Fibroblast of skin of back (primary cell): ENCODE results near the gene CGAS. TPM values are rescaled to one million over a fixed set of nuclear protein-coding genes. Genes with fewer than 3 reads are reported as not detected.
"Not testable (repeated sequence)": the region's sequence is repeated elsewhere in the genome, so short reads cannot be mapped to it uniquely, and the experiment has no call there.

ENCODE experiments used
- DNase-seq: peaks from one replicate; pipeline ENCODE4 v3.0.0-alpha.2; 2013
- polyA plus RNA-seq, 2 experiments: library from polyadenylated mRNA; unstranded; fragments of 120-200 nt; gene quantifications; one replicate each; pipeline ENCODE4 v1.2.1, GENCODE V29; 2013; ENCODE audit not compliant: insufficient read length in 2 of 2

Gene CGAS
- 5.8 TPM for polyA plus RNA-seq (2013, experiment 1 of 2; ENCODE audit: insufficient read length)
- polyA plus RNA-seq (2013, experiment 2 of 2; ENCODE audit: insufficient read length): 2.8 TPM

DNA sequence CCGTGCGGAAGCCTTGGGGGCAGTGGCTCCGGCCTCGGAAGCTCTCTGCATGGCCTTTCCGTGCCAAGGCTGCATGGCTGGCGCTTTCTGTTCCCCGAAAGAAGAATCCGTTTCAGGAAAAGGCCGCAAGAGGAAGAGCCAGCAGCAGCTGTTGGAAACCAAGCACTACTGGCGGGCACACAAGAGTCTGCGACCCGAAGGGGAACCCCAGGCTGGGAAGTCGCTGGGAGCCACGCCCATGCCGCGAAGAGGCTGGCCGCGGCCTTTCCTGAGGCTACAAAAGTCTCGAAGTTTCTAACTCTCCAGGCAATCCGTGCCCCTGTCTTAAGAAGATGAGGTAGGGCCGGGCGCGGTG, at the start of gene CGAS:
Gene CGAS, minus strand, starts transcription at position 191 of the 355 bp plus-strand sequence. Its CDS starts 116 bp downstream, at position 75.
- peak; percentile 75 for DNase-seq

- DNase-seq: no peak
Measured at GRCh38 chr6:73497915-73498314, 45.8 kb upstream of the CGAS start.

- DNase-seq: peak; percentile 47
Measured at GRCh38 chr6:73491377-73491776, 39.3 kb upstream of the CGAS start.

DNA sequence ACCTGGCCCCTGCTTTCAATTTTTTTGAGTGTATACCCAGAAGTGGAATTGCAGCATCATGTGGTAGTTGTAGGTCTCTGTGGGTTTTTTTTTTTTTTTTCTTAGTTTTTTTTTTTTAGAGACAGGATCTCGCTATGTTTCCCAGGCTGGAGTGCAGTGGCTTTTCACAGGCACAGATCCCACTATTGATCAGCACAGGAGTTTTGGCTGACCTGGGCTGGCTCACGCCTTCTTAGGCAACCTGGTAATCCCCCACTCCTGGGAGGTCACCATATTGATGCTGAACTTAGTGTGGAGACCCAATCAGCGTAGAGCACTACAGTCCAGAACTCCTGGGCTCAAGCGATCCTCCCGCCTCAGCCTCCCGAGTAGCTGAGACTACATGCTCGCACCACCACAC, 35.4 kb upstream of the CGAS start:
- no peak for DNase-seq

DNA sequence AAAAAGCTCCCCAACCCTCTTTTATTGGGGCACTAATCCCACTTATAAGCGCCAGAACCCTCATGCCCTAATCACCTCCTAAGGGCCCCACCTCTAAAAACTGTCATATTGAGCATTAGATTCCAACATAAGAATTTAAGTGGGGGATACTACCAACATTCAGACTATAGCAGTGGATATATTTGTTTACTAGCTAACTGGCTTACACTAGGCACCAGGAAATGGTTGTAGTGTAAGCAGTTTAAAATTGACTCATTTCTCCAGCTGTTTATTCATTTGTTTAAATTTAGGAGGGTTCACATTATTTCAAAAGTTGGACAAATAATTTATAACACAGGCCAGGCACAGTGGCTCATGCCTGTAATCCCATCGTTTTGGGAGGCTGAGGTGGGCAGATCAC, 32.3 kb upstream of the CGAS start:
- DNase-seq: no peak

- no peak for DNase-seq
Measured at GRCh38 chr6:73481969-73482368, 29.9 kb upstream of the CGAS start.

DNA sequence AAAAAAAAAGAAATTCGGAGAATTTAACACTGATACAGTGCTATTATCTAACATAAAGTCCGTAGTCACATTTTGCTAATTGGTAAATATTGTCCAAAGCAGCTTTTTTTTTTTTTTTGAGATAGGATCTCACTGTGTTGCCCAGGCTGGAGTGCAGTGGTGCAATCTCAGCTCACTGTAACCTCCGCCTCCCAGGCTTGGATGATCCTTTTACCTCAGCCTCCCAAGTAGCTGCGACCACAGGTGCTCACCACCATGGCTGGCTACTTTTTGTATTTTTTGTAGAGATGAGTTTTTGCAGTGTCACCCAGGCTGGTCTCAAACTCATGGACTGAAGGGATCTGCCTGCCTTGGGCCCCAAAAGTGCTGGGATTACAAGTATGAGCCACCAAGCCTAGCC, 25.3 kb upstream of the CGAS start:
- DNase-seq: no peak

GRCh38 chr6:73476723-73477122, 24.6 kb upstream of the CGAS start:
- no peak for DNase-seq

DNA sequence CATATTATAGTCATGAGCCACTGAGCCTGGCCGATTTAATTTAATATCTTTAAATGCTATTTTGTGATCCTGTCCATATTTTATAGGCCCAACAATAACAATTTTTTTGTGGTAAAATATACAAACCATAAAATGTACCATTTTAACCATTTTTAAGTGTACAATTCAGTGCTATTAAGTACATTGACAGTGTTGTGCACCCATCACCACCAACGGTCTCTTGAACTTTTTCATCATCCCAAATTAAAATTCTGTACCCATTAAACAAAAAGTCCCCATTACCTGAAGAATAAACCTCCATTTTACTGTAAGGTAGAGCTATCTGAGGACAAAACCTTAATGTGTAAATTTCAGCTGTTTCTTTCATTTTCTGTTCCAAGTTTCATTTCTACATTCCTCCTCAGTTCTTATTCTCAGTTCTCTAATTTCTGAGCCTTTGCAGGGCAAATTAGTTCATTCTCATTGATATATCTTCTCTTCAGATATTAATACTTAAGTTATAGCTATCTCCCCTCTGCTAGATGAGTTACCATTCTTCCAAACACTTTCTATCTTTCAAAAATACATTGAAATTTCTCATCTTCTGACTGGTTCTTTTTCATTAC, 19.7 kb upstream of the CGAS start:
- DNase-seq: no peak

DNA sequence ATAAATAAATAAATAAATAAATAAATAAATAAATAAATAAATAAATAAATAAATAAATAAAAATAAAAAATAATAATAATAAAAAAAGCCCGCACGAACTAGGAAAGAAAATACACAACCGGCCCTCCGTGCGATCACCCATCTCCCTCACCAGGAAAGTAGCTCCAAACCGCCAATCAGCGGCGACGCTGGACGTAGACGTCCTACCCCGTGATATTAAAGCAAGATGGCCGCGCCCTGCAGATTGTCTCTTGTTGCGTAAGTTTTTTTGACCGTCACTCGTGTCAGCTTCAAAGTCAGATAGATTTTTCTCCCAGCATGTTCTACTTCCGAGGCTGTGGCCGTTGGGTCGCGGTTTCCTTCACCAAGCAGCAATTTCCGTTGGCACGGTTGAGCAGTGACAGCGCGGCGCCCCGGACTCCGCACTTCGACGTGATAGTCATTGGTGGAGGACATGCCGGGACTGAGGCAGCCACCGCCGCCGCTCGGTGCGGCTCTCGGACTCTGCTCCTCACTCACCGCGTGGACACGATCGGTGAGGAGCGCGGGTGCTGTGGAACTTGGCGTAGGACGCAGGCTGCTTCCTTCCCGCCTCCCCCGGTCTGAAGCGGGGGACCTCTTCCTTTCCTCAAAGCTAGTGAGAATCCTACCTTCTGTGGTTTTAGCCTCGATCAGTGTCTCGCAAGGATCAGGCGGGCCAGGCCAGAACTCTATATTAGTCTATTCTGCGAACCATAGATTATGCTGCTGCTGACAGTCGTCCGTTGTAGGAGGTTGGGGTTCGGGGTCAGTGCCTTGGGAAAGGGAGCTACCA, 9.6 kb upstream of the CGAS start, which contains the start of gene MTO1:
Gene MTO1, plus strand, starts transcription at position 201 of the 814 bp plus-strand sequence. Its CDS starts 118 bp downstream, at position 319.
- peak; percentile 94 for DNase-seq

DNA sequence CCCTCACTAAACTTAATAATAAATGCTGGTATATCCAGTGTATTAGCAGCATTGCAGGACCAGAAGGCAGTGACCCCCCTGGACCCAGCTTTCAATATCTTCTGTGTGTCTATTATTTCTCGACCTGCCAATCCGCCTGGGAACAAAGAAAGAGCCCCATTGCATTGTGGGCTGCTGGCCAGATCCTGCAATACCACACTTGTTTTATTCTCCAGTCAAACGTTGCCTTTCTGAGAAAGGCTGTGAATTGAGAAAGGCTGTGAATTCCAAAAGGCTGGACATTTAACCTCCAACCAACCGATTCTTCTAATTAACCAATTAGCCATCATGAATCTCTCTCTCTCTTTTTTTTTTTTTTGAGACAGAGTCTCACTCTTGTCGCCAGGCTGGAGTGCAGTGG, 8.0 kb upstream of the CGAS start:
- DNase-seq: no peak

GRCh38 chr6:73459474-73459873, 7.4 kb upstream of the CGAS start:
- DNase-seq: not testable (repeated sequence)

DNA sequence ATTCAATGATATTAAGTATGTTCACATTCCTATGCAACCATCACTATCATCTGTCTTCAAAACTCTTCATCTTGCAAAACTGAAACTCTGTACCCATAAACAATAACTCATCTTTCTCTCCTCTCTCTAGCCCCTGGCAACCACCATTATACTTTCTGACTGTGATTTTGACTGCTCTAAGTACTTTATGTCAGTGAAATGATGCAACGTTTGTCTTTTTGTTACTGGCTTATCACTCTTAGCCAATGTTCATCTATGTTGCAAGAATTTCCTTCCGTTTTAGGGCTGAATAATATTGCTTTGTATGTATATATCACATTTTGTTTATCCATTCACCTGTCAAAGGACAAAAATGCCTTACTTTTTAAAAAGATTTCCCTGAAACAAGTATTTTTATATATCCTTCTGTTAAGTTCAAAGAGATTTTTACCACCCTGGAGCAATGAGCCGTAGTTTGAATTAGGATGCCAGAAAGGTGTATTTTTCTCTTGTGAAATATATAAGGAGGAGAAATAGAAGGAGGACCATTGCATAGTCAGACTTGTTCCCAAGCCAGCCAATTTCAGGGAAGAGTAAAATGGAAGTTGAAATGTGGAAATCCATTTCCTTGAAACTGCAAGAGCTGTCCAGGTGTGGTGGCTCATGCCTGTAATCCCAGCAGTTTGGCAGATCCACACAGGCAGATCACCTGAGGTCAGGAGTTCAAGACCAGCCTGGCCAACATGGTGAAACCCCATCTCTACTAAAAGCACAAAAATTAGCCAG, 4.0 kb upstream of the CGAS start:
- DNase-seq: no peak

- DNase-seq: peak; percentile 59
Measured at GRCh38 chr6:73451223-73452106, 632 bp downstream of the CGAS start.

DNA sequence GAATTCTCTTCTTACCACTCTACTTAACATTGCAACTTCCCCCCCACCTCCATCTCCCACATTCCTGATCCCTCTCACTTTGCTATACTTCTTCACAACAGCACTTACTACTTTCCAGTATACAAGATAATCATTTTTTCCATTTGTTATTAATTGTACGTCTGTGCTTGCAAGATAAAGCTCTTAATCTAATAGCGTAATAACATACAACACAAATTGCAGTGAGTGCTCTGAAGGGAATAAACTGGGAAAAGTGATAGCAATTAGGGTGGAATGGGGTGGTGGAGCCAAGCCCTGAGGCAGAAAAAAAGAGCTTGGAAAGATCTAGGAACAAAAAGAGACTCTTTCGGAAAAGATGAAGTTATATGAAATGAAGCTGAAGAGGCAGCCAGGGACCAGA, 8.5 kb downstream of the CGAS start:
- no peak for DNase-seq

DNA sequence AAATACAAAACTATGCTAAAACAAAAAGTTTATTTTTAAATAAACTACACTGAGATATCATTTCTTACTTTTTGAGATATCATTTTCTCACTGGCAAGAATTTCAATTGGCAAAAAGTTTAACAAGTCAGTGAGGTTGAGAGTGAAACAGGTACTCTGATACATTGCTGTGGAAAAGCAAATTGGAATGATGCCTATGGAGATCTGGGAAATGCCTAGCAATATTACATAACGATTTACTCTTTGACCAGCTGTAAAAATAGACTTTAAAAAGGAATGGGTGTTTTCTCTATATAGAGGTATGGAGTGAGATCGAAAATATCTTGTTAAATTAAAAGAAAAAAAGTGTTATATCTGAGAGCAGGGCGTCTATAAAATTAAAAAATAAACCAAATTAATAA, 16.9 kb downstream of the CGAS start:
- no peak for DNase-seq

GRCh38 chr6:73421534-73421933, 30.6 kb downstream of the CGAS start:
- DNase-seq: no peak

GRCh38 chr6:73418081-73418741, 33.9 kb downstream of the CGAS start:
- peak; percentile 28 for DNase-seq

GRCh38 chr6:73413102-73413501, 39.0 kb downstream of the CGAS start:
- no peak for DNase-seq

- DNase-seq: no peak
Measured at GRCh38 chr6:73409395-73409794, 42.7 kb downstream of the CGAS start.

DNA sequence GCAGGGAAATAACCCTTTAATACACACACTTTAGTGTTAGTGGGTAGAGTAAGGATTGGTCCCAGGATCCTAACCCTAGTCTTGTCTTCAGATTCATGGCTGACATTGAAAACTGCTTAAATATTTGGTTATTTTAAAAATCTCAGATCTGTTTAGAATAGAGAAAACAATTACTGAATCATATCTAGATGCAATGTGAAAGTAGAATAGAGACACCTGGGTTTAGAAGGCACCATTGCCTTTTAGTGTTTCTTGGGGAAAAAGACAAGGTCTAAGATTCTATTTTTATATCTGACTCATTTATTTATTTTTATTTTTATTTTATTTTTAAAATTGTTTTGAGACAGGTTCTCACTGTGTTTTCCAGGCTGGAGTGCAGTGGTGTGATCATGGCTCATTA, 51.4 kb downstream of the CGAS start:
- no peak for DNase-seq

DNA sequence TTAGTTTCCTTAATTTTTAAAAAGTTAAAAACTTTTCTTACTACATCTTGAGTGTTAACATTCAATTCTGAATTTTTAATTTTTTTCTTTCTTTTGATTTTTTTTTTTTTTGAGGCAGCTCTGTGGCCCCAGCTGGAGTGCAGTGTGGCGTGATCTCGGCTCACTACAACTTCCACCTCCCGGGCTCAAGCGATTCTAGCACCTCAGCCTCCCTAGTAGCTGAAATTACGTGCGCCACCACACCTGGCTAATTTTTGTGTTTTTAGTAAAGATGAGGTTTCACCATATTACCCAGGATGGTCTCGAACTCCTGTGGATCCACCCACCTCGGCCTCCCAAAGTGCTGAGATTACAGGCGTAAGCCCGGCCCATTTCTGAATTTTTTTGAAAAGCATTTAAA, 56.2 kb downstream of the CGAS start:
- no peak for DNase-seq
